Activated CD4-positive, alpha-beta T cell treated with anti-CD3 and anti-CD28 coated beads, Interleukin-2, Interleukin-4, amounts not matched to agents 100 ng/mL and 50 ng/mL, durations not matched to agents 16 hours and 8 hours (primary cell): ENCODE measurements around the gene SLC9A8.

Experiments used
- DNase-seq: peaks from one replicate; pipeline ENCODE4 v3.0.0-alpha.2; 2020; ENCODE audit warnings: low spot score

SLC9A8 gene

DNA sequence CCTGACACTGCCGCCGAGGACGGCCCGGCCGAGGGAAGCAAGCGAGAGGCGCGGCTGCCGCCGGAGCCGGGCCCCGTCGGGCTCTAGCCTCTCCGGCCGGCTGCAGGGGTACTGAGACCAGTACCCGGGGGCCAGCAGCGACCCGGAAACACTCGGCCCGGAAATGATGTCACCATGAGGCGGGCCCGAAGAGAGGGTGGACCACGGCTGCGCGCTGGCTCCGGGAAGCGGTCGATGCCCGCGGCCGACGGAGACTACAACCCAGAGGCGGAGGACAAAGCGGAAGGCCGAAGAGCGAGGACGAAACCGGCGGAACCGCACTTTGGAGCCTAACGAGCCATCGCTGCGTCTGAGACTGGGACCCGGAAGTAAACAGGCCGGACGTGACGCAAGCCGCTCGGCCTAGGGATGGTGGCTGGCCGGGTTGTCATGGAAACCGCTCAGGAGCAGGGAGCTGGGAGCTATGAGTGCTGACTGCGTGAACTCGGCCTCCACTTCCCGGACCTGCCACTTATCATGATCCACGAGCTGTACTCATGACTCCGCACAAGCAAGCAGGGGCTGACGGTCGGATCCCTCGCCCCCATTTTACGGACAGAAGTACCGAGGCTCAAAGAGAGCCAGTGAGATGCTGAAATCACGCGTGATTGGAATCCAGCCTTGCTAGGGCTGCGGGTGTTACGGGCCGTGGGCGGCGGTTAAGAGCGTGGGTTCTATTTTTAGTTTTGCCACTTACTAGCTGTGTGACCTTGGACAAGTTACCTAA, 102.9 kb downstream of the SLC9A8 start, which contains the start of gene SPATA2:
SPATA2 (minus strand) TSS at position 150 of the 766 bp plus-strand sequence. CDS start 7,039 bp downstream, outside the sequence.
- DNase-seq, result peak; percentile 95

DNA sequence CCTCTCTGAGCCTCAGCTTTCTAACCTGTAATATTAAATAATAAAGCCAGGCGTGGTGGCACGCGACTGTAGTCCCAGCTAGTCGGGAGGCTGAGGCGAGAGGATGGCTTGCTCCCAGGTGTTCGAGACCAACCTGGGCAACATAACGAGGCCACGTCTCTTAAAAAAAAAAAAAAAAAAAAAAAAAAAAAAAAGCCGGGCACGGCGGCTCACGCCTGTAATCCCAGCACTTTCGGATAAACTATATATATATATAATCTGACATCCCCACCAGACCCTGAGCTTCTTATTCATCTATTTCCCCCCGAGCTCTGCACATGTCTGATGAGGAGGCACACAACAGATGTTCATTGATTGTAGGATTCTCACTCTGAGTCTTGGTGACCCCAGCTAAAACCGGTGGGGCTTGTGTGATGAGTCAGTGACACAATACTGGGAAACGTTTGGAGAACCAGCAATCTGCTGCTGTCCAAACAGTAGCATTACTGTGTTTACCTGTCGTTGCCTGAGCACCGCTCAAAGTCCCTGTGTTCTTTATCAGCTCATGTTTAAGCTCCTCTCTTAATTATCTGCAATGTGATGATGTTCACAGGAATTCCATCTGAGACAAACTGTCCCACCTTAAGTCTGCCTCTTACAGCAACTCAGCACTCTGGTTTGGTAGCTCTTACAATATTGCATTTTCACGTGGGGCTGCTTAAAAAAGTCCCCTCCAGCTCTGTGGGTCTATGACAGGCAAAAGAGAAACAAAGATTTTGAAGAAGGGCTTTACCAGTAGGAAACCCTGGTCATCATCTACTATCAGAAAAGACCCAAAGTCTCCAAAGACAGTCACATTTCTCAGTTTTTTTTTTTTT, 103.7 kb downstream of the SLC9A8 start:
- DNase-seq, result peak; percentile 77

DNA sequence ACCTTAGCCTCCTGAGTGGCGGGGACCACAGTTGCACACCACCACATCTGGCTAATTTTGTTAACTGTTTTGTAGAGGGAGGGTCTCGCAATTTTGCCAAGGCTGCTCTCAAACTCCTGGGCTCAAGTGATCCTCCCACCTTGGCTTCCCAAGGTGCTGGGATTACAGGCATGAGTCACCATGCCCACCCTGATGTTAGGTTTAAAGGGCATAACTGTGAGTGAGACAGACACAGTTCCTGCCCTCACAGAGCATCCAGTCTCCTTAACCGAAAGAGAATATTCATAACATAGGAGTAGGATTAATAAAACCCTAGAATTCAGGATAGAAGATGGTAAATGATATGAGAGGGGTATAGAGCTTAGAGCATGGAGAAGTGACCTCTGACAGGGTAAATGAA, 105.8 kb downstream of the SLC9A8 start:
- no peak for DNase-seq

DNA sequence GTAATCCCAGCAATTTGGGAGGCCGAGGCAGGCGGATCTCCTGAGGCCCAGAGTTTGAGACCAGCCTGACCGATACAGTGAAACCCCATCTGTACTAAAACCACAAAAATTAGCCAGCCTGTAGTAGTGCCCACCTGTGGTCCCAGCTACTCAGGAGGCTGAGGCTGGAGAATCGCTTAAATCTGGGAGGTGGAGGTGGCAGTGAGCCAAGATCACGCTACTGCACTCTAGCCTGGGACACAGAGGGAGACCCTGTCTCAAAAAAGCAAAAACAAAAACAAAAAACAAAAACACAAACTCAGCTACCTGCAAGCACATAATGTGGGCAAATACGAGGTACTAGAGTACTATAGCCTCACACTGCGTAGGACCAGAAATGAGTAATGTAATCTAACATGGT, 106.4 kb downstream of the SLC9A8 start:
- DNase-seq, result no peak

DNA sequence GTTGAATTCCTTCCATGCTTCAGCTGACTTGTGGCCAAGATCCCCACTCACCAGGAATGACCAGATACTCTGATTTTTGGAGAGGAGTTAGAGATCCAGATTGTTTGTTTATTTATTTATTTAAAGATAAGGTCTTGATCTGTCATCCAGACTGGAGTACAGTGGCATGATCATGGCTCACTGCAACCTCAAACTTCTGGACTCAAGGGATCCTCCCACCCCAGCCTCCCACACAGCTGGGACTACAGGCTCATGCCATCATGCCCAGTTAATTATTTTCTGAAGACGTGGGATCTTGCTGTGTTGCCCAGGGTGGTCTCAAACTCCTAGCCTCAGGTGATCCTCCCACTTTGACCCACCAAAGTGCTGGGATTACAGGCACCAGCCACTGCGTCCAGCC, 106.8 kb downstream of the SLC9A8 start:
- no peak for DNase-seq

DNA sequence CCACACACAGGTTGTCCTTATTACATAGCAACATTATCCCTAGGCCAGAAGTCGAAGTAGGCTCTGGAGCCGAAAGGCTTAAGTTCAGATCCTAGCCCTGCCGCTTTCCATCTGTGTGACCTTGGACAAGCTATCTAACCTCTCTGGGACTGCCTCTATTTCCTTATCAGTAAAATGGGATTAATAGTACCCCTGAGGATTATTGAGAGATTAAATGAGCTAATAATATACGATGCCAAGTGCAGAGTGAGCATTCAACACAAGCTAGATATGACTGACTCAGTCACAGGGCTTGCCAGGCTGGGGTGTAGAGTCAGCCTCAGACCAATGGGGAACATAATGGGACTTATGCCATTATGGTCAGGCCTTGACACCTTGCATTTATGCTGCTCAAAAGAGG, 111.6 kb downstream of the SLC9A8 start:
- DNase-seq, result no peak

DNA sequence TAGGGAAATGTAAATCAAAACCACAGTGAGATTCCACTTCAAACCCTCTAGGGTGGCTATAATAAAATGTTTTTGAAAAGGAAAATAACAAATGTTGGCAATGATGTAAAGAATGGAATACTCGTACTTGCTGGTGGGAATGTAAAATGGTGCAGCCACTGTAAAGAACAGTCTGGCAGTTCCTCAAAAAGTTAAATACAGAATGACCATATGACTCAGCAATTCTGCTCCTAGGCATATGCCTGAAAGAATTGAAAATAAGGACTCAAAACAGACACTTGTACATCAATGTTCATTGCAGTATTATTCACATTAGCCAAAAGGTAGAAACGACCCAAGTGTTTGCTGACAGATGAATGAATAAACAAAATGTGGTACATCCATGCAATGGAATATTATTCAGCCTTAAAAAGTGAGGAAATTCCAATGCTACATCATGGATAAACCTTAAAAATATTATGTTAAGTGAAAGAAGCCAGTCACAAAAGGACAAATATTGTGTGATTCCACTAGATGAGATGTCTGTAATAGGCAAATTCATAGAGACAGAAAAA, 113.3 kb downstream of the SLC9A8 start:
- DNase-seq, result no peak

DNA sequence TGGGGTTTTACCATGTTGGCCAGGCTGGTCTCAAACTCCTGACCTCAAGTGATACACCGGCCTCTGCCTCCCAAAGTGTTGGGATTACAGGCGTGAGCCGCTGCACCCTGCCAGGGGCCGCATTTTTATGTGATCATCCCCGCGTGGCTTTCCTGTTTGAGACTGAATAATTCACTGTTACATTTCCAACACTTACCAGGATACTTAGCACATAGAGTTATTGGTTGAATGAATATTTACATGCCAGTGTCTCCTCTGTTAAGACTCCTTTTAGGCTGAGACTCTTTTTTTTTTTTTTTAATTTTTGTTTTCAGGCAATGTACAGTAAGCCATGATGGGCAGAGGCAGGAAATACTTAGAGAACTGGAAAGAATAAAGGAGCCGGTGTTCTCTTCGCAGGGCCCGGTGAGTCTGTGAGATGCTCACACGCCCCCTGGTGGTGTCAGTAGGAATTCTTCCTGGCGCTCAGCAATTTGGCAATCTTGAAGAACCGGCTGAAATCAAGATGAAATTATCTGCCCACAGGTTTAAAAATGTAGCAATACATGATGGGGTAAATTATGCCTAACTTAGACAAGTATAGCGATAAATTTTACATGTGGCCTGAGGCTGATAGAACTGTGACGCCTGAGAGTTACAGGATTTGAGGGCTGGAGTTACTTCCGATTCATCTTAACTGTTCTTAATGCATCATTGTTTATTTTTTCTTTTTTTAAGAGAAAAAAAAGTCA, 115.9 kb downstream of the SLC9A8 start:
- DNase-seq, result peak; percentile 84

DNA sequence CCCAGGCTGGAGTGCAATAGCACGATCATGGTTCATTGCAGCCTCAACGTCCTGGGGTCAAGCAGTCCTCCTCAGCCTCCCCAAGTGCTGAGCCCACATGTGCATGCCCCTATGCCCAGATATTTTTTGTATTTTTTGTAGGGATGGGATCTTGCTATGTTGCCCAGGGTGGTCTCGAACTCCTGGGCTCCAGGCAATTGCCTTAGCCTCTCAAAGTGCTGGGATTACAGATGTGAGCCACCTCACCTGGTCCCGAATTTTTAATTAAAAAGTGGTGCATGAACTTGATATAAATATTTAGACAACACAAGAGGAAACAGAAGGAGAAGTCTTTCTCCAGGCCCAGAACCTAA, 116.5 kb downstream of the SLC9A8 start:
- no peak for DNase-seq

DNA sequence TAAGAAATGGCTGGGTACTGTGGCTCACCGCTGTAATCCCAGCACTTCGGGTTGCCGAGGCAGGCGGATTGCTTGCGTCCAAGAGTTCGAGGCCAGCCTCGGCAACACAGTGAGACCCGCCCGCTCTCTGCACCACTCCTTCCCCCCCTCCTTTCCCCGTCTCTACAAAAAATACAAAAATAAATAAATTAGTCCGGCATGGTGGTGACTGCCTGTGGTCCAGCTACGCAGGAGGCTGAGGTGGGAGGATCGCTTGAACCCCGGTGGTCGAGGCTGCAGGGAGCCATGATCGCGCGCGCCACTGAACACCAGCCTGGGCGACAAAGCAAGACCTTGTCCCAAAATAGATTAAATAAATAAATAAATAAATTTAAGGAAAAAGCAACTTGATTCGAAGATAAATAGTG, 123.1 kb downstream of the SLC9A8 start:
- DNase-seq, result no peak

DNA sequence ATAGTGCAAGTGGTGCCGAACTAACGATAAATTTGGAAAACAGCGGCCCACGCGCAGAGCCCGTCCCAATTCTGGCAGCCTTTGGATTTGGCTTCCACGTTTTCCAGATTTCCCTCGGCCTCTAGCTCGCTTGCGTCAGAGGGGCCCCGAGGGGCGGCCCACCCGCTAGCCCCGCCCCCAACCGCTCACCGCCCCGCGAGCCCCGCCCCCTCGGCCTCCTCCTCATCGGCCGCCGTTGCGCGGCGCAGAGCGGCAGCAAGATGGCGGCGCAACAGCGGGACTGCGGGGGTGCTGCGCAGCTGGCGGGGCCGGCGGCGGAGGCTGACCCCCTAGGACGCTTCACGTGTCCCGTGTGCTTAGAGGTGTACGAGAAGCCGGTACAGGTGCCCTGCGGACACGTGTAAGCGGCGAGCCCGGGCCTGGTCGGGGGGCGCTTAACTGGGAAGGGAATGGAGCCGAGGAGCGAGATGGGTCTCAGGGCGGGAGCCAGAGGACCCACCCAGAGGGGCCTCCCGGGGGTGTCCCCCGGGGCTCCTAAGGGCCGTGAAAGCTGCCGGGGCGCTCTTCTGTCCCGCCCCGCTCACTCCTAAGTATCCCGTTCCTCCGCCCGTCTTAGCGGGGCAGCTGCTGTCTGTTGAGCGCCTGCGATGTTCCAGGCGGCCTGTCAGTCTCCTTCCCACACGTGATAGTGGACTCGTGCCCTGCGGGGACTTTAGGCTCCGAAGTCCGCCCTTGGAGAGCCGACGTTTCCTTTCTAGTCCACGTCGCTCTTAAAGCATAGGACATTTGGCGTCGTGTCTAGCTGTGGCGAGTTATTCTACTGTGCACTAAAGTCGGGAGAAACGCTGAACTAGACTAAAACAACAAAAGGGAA, 123.8 kb downstream of the SLC9A8 start, which contains the start of gene RNF114:
RNF114 (plus strand) TSS at position 245 of the 874 bp plus-strand sequence; CDS start at position 261, 16 bp downstream.
- DNase-seq, result peak; percentile 90

DNA sequence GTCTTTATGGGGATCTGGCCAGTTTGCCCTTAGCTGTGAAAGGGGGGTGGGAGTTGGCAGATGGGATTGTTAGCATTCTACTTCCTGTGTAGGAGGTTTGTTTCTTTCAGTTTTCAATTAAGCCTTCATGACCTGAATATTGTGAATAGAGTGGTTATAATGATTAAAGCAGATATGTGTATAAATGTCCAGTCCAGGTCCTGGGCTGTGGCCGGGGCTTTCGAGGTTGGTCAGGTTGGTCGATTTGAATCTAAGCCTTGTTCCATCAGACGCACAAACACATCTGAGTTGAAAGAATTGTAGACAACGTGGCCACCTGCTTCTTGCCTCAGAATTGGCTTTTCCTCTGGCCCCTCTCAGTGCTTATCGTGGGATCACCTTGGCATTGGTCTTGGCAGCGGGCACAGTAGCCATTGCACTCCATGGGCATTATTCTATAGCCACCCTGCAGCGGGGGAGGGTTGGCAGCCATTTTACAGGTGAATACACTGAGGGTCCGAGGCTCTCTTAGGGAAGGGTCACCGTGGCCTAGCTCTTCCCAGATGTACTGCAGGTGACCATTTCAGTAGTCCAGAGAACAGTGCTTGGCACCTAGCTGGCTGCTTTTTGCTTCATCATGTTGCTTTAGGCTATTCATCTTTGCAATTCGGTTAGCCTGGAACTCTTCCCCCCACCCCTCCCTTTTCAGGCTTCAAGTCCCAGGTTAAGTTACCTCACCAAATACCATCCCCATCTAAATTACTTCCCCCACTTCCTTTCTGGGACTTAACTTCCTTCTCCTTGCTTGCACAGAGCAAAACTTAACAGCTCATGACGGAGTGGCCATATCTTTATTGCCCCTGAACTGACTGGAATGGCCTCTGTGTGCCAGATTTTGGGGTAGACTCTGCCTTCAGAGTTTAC, 124.7 kb downstream of the SLC9A8 start:
- no peak for DNase-seq

DNA sequence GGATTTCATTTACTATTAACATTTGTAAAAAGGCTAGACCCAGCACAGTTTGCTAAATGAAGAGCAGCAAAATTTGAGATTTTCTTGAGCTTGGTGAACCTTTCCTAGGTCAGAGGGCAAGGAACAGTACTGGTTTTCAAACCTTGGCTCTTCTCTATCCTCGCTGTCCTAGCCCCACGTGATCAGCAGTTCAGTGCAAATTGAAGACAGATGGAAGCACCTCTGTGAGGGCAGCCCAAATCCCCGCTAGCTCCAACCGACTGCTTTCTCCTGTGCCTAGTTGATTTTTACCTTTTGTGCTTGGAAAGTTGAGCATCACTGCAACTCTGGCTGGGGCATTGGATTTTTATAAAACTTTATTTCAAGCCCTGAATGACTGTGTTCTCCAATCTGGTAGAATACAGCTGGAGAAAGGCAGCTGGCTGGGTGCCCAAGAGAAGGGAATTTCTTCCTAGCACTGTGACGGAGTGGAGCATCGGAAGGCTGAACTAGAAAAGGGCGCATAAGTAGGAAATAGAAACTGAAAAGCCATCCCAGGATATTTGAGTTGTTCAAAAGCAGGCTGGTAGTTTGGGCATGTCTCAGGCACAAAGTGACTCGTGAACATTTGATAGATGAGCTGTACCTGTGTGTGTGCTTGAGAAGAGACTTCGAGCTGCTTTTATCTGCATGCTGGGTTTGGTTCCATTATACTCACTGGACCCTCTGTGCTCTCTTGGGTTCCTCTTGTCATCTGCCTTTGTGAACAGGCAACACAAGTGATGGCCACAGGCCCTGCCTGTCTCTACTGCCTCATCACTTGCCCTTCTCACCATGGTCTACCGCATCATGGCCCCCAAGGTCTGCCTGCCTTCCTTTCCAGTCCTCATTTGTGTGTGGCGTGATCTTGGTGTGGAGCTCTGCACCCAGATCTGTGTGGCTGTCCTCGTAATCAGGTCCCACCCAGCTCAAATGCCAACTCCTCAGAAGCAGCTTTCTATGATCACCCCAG, 125.8 kb downstream of the SLC9A8 start:
- no peak for DNase-seq

DNA sequence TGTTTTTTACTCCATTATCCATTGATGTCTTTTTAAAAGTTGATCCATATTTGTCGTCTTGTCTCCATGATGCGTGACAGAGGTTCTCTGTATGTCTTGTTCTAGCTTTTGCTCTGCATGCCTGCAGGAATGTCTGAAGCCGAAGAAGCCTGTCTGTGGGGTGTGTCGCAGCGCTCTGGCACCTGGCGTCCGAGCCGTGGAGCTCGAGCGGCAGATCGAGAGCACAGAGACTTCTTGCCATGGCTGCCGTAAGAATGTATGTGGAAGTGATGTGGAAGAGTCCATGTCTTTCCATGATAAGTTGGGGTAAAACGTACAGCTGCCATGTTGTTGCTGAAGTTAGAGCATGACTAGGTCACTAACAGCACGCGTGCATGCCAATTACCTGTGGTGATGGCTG, 128.8 kb downstream of the SLC9A8 start:
- no peak for DNase-seq
